Measurements from ENCODE around the gene PRUNE1.

Gene PRUNE1

GRCh38 chr1:151005729-151006319, 2.4 kb upstream of the PRUNE1 start:
- TF ChIP-seq CTCF (IDR thresholded peaks at IDR 0.05; ENCODE audit: low read depth, low read length): no peak
- no peak for TF ChIP-seq EZH2phosphoT487 (IDR thresholded peaks at IDR 0.05; ENCODE audit: low read depth)
- H3K27ac ChIP-seq (ENCODE audit: low read length): no peak overlapping the region

GRCh38 chr1:151006327-151007052, 1.8 kb upstream of the PRUNE1 start, which contains the start of gene MINDY1:
Gene MINDY1 (minus strand): TSS chr1:151006902. CDS start chr1:151002617, 4,285 bp downstream.
- Histone ChIP-seq H4K20me1 (ENCODE audit: insufficient read depth, low read length) (no peaks in the 10 kb centered on the region), H3K9me3 (ENCODE audit: insufficient read depth, low read length) (no peaks in the 10 kb centered on the region), H3K27ac (ENCODE audit: low read length) (no peak within 1 kb of the TSS), H2AFZ (ENCODE audit: low read depth, low read length) (peak within 1 kb of the TSS; percentile 88), H3K4me1 (ENCODE audit: low read length) (peaks cover 33% of the 10 kb centered on the region), H3K79me2 (ENCODE audit: low read length) (peaks cover 14% of the 10 kb centered on the region; the same call in 1 of the 2 replicates), H3K4me3 (ENCODE audit: low read length) (peak within 1 kb of the TSS; percentile 90), H3K36me3 (replicated peaks; ENCODE audit: low read depth, low read length) (no peaks in the 10 kb centered on the region), H3K27me3 (ENCODE audit: low read depth, low read length) (no peaks in the 10 kb centered on the region), H3K9ac (ENCODE audit: low read length) (peak within 1 kb of the TSS; percentile 56), H3K4me2 (ENCODE audit: low read length) (peak within 1 kb of the TSS; percentile 86)
- no peak for TF ChIP-seq EZH2phosphoT487 (IDR thresholded peaks at IDR 0.05; ENCODE audit: low read depth)
- TF ChIP-seq CTCF (IDR thresholded peaks at IDR 0.05; ENCODE audit: low read depth, low read length): peak; percentile 28; the same call in 1 of the 2 replicates

More at GRCh38 chr1:151005729-151006319, 2.4 kb upstream of the PRUNE1 start:
- peak overlapping the region; percentile 56 for H3K9ac ChIP-seq (ENCODE audit: low read length)
- no peaks in the 10 kb centered on the region for H3K36me3 ChIP-seq (replicated peaks; ENCODE audit: low read depth, low read length)
- H3K79me2 ChIP-seq (ENCODE audit: low read length): peaks cover 14% of the 10 kb centered on the region; the same call in 1 of the 2 replicates
- H3K4me1 ChIP-seq (ENCODE audit: low read length): peaks cover 30% of the 10 kb centered on the region
- peak overlapping the region; percentile 86 for H3K4me2 ChIP-seq (ENCODE audit: low read length)
- H3K4me3 ChIP-seq (ENCODE audit: low read length): peak overlapping the region; percentile 73
- no peaks in the 10 kb centered on the region for H3K9me3 ChIP-seq (ENCODE audit: insufficient read depth, low read length)
- H4K20me1 ChIP-seq (ENCODE audit: insufficient read depth, low read length): no peaks in the 10 kb centered on the region
- peak overlapping the region; percentile 88 for H2AFZ ChIP-seq (ENCODE audit: low read depth, low read length)
- no peaks in the 10 kb centered on the region for H3K27me3 ChIP-seq (ENCODE audit: low read depth, low read length)

- H3K27ac ChIP-seq (ENCODE audit: low read length): no peak overlapping the region
Observed at GRCh38 chr1:151007853-151008243, 401 bp upstream of the PRUNE1 start.

More at GRCh38 chr1:151007853-151008243, 401 bp upstream of the PRUNE1 start:
- Histone ChIP-seq H3K36me3 (replicated peaks; ENCODE audit: low read depth, low read length) (no peaks in the 10 kb centered on the region), H3K4me1 (ENCODE audit: low read length) (peaks cover 33% of the 10 kb centered on the region), H3K9me3 (ENCODE audit: insufficient read depth, low read length) (no peaks in the 10 kb centered on the region), H3K27me3 (ENCODE audit: low read depth, low read length) (no peaks in the 10 kb centered on the region), H3K4me3 (ENCODE audit: low read length) (peak overlapping the region; percentile 90), H3K4me2 (ENCODE audit: low read length) (peak overlapping the region; percentile 70), H3K79me2 (ENCODE audit: low read length) (peaks cover 14% of the 10 kb centered on the region; the same call in 1 of the 2 replicates), H4K20me1 (ENCODE audit: insufficient read depth, low read length) (no peaks in the 10 kb centered on the region), H3K9ac (ENCODE audit: low read length) (peak overlapping the region; percentile 46), H2AFZ (ENCODE audit: low read depth, low read length) (peak overlapping the region; percentile 63; the same call in 1 of the 2 replicates)
- no peak for TF ChIP-seq CTCF (IDR thresholded peaks at IDR 0.05; ENCODE audit: low read depth, low read length)
- no peak for TF ChIP-seq EZH2phosphoT487 (IDR thresholded peaks at IDR 0.05; ENCODE audit: low read depth)
